ENCODE results near the gene MOSPD3.
A peak's percentile ranks its signal among the peaks of the same experiment; 100 is the strongest.

The MOSPD3 gene

GRCh38 chr7:100583132-100584053, 28.9 kb upstream of the MOSPD3 start:
- peaks cover 36% of the 10 kb centered on the region for H3K4me1 ChIP-seq (ENCODE audit: control insufficient read depth, low read length)
- no peaks in the 10 kb centered on the region for H3K9me3 ChIP-seq (ENCODE audit: control insufficient read depth, insufficient read depth, low read length)
- H3K27me3 ChIP-seq (ENCODE audit: control insufficient read depth, low read length) = no peaks in the 10 kb centered on the region
- no peak for TF ChIP-seq EZH2phosphoT487 (IDR thresholded peaks at IDR 0.05; ENCODE audit: borderline replicate concordance, low read length)
- no peak for TF ChIP-seq CTCF (IDR thresholded peaks at IDR 0.05; ENCODE audit: low read depth, low read length, poor library complexity, severe bottlenecking)
- H3K4me3 ChIP-seq (ENCODE audit: low read length) = peak overlapping the region; percentile 78
- peaks cover 52% of the 10 kb centered on the region for H3K36me3 ChIP-seq (ENCODE audit: control insufficient read depth, low read length)
- H3K9me2 ChIP-seq (replicated peaks; ENCODE audit: control insufficient read depth, low read length) = no peaks in the 10 kb centered on the region
- peaks cover 5% of the 10 kb centered on the region; the same call in 1 of the 2 replicates for H4K20me1 ChIP-seq (ENCODE audit: control insufficient read depth, insufficient read depth, low read depth, low read length)
- H3K79me2 ChIP-seq (ENCODE audit: control insufficient read depth, low read length) = peaks cover 33% of the 10 kb centered on the region
- H3F3A ChIP-seq (ENCODE audit: control insufficient read depth, insufficient read depth) = peaks cover 18% of the 10 kb centered on the region
- H3K27ac ChIP-seq (ENCODE audit: low read depth, low read length) = peak overlapping the region; percentile 93
- peak overlapping the region; percentile 87 for H3K4me2 ChIP-seq (ENCODE audit: low read length)

DNA sequence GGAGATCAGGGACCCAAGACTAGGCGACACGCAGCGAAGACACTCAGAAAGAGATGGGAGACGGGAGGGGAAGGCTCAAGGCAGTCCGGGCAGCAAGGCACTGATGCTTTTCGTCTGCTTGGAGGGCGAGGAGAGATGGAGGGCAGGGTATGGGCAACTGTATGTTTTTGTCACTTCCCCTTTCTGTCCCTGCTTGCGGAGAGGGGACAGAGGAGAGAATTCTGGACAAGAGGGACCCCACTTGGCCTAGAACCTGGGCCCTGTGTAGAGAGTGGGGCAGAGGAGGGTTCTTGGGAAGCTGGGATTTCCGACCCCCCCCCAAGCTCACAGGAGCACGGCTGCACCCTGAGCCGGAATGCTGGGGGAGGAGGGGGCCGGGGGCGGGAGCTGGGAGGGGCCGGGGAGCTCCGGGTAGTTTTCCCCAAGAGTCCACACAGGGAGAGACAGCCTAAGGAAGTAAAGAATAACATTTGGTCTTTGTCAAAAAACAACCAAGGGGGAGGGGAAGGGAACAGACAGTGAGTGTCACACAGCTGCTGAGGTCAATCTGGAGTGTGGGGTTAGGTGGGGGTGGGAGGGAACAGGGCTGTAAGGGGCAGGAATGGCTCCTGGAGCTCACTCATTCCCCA, 28.2 kb upstream of the MOSPD3 start:
- H3K27ac ChIP-seq (ENCODE audit: low read depth, low read length) = peak overlapping the region; percentile 93

GRCh38 chr7:100584683-100585510, 27.4 kb upstream of the MOSPD3 start:
- H4K20me1 ChIP-seq (ENCODE audit: control insufficient read depth, insufficient read depth, low read depth, low read length) = peaks cover 5% of the 10 kb centered on the region; the same call in 1 of the 2 replicates

More for the DNA sequence above, 28.2 kb upstream of the MOSPD3 start:
- H3K27me3 ChIP-seq (ENCODE audit: control insufficient read depth, low read length) = no peaks in the 10 kb centered on the region
- peaks cover 33% of the 10 kb centered on the region for H3K79me2 ChIP-seq (ENCODE audit: control insufficient read depth, low read length)
- peaks cover 18% of the 10 kb centered on the region for H3F3A ChIP-seq (ENCODE audit: control insufficient read depth, insufficient read depth)
- H3K9me3 ChIP-seq (ENCODE audit: control insufficient read depth, insufficient read depth, low read length) = no peaks in the 10 kb centered on the region
- no peaks in the 10 kb centered on the region for H3K9me2 ChIP-seq (replicated peaks; ENCODE audit: control insufficient read depth, low read length)
- peaks cover 45% of the 10 kb centered on the region for H3K36me3 ChIP-seq (ENCODE audit: control insufficient read depth, low read length)
- peak overlapping the region; percentile 87 for H3K4me2 ChIP-seq (ENCODE audit: low read length)
- H4K20me1 ChIP-seq (ENCODE audit: control insufficient read depth, insufficient read depth, low read depth, low read length) = peaks cover 5% of the 10 kb centered on the region; the same call in 1 of the 2 replicates
- H3K4me1 ChIP-seq (ENCODE audit: control insufficient read depth, low read length) = peaks cover 36% of the 10 kb centered on the region
- H3K4me3 ChIP-seq (ENCODE audit: low read length) = peak overlapping the region; percentile 78
- TF ChIP-seq CTCF (IDR thresholded peaks at IDR 0.05; ENCODE audit: low read depth, low read length, poor library complexity, severe bottlenecking) = no peak

More at GRCh38 chr7:100584683-100585510, 27.4 kb upstream of the MOSPD3 start:
- H3F3A ChIP-seq (ENCODE audit: control insufficient read depth, insufficient read depth) = peaks cover 18% of the 10 kb centered on the region
- H3K27me3 ChIP-seq (ENCODE audit: control insufficient read depth, low read length) = no peaks in the 10 kb centered on the region
- TF ChIP-seq CTCF (IDR thresholded peaks at IDR 0.05; ENCODE audit: low read depth, low read length, poor library complexity, severe bottlenecking) = no peak
- no peak for TF ChIP-seq EZH2phosphoT487 (IDR thresholded peaks at IDR 0.05; ENCODE audit: borderline replicate concordance, low read length)
- H3K9me3 ChIP-seq (ENCODE audit: control insufficient read depth, insufficient read depth, low read length) = no peaks in the 10 kb centered on the region
- peaks cover 36% of the 10 kb centered on the region for H3K4me1 ChIP-seq (ENCODE audit: control insufficient read depth, low read length)
- H3K4me3 ChIP-seq (ENCODE audit: low read length) = peak overlapping the region; percentile 78
- H3K27ac ChIP-seq (ENCODE audit: low read depth, low read length) = peak overlapping the region; percentile 93
- H3K36me3 ChIP-seq (ENCODE audit: control insufficient read depth, low read length) = peaks cover 40% of the 10 kb centered on the region
- H3K9me2 ChIP-seq (replicated peaks; ENCODE audit: control insufficient read depth, low read length) = no peaks in the 10 kb centered on the region
- H3K4me2 ChIP-seq (ENCODE audit: low read length) = peak overlapping the region; percentile 87
- peaks cover 33% of the 10 kb centered on the region for H3K79me2 ChIP-seq (ENCODE audit: control insufficient read depth, low read length)
